Stimulated activated CD4-positive, alpha-beta T cell treated with anti-CD3 and anti-CD28 coated beads, Interleukin-4, amount 100 ng/mL, for 24 hours (primary cell): ENCODE results near the gene FHOD3.
"Not testable (repeated sequence)": the region's sequence is repeated elsewhere in the genome, so short reads cannot be mapped to it uniquely, and the experiment has no call there.

Experiments used
- DNase-seq: peaks from one replicate; pipeline ENCODE4 v3.0.0-alpha.2; 2020

The FHOD3 gene

GRCh38 chr18:36530676-36531405 is 233.3 kb downstream of the FHOD3 start:
- no peak for DNase-seq

- no peak for DNase-seq
Measured at GRCh38 chr18:36531636-36532035, 234.1 kb downstream of the FHOD3 start.

GRCh38 chr18:36532394-36532793 is 234.9 kb downstream of the FHOD3 start:
- DNase-seq: no peak

- no peak for DNase-seq
Measured at GRCh38 chr18:36532815-36533214, 235.3 kb downstream of the FHOD3 start.

- no peak for DNase-seq
Measured at GRCh38 chr18:36533446-36534153, 236.1 kb downstream of the FHOD3 start.

- no peak for DNase-seq
Measured at GRCh38 chr18:36534154-36534688, 236.7 kb downstream of the FHOD3 start.

GRCh38 chr18:36535202-36535935 is 237.9 kb downstream of the FHOD3 start:
- no peak for DNase-seq

- no peak for DNase-seq
Measured at GRCh38 chr18:36536426-36536825, 238.9 kb downstream of the FHOD3 start.

GRCh38 chr18:36537289-36537688 is 239.8 kb downstream of the FHOD3 start:
- no peak for DNase-seq

- no peak for DNase-seq
Measured at GRCh38 chr18:36539674-36540231, 242.2 kb downstream of the FHOD3 start.

GRCh38 chr18:36543030-36543429 is 245.5 kb downstream of the FHOD3 start:
- no peak for DNase-seq

- no peak for DNase-seq
Measured at GRCh38 chr18:36543991-36544725, 246.6 kb downstream of the FHOD3 start.

GRCh38 chr18:36545821-36546427 is 248.4 kb downstream of the FHOD3 start:
- DNase-seq: no peak

- DNase-seq: no peak
Measured at GRCh38 chr18:36546876-36547275, 249.4 kb downstream of the FHOD3 start.

- no peak for DNase-seq
Measured at GRCh38 chr18:36547544-36547943, 250.0 kb downstream of the FHOD3 start.

GRCh38 chr18:36551274-36551673 is 253.8 kb downstream of the FHOD3 start:
- DNase-seq: not testable (repeated sequence)

- DNase-seq: no peak
Measured at GRCh38 chr18:36558234-36558633, 260.7 kb downstream of the FHOD3 start.

- no peak for DNase-seq
Measured at GRCh38 chr18:36559149-36559857, 261.8 kb downstream of the FHOD3 start.

- no peak for DNase-seq
Measured at GRCh38 chr18:36560187-36560586, 262.7 kb downstream of the FHOD3 start.

GRCh38 chr18:36561046-36561445 is 263.5 kb downstream of the FHOD3 start:
- DNase-seq: no peak

GRCh38 chr18:36564841-36565240 is 267.3 kb downstream of the FHOD3 start:
- DNase-seq: no peak
